IMR-90 (cell line): Measurements from ENCODE around the gene CTBP1. TPM values are rescaled to one million over a fixed set of nuclear protein-coding genes. Genes with fewer than 3 reads are reported as not detected.

Experiments used
- ATAC-seq: fragments of 200-7000 bp; cut with Tn5 transposase; 2 replicates; pipeline ENCODE4 v1.9.1; 2020; ENCODE audit warnings: low read depth, mild to moderate bottlenecking, moderate library complexity
- BruUV-seq: library from RNA; stranded (reverse); fragments of 400-500 nt; replicated peaks from 2 replicates; lab custom pipeline; 2021; lab: Mats Ljungman, UMichigan
- CTCF ChIA-PET: fragments of 300-600 bp; formaldehyde crosslinking; extraction: SDS; loops from one replicate; lab custom pipeline; 2021; ENCODE audit warnings: antibody characterized with exemption; lab: Yijun Ruan, JAX
- POLR2A ChIA-PET: fragments of 300-600 bp; sonication (Branson Sonifier 250); formaldehyde crosslinking; loops from one replicate; lab custom pipeline; 2022; ENCODE audit warnings: antibody characterized with exemption; ENCODE audit not compliant: unreplicated experiment; lab: Charles Lee
- DNase-seq: peaks from one replicate; pipeline ENCODE4 v3.0.0; 2013
- H2AFZ ChIP-seq: replicated peaks from 2 replicates; pipeline ENCODE3; 2013; ENCODE audit warnings: low read length, mild to moderate bottlenecking; ENCODE audit not compliant: poor library complexity
- H2AK5ac ChIP-seq: 2 replicates; pipeline ENCODE4 v1.6.1; 2013; ENCODE audit warnings: low read depth, low read length, inconsistent platforms
- H2AK9ac ChIP-seq: replicated peaks from 2 replicates; pipeline ENCODE3; 2013; ENCODE audit warnings: mild to moderate bottlenecking, low read depth, low read length, moderate library complexity; ENCODE audit not compliant: poor library complexity
- H2BK120ac ChIP-seq: 2 replicates; pipeline ENCODE4 v1.6.1; 2013; ENCODE audit warnings: low read depth, low read length, inconsistent platforms
- H2BK15ac ChIP-seq: 3 replicates; pipeline ENCODE4 v1.6.1; 2013; ENCODE audit warnings: low read depth, low read length, inconsistent platforms
- H2BK20ac ChIP-seq: 2 replicates; pipeline ENCODE4 v1.6.1; 2013; ENCODE audit warnings: low read depth, mild to moderate bottlenecking, inconsistent platforms, low read length, moderate library complexity
- H2BK5ac ChIP-seq: 2 replicates; pipeline ENCODE4 v1.6.1; 2013; ENCODE audit warnings: mild to moderate bottlenecking, low read depth, low read length, inconsistent platforms; ENCODE audit not compliant: poor library complexity, severe bottlenecking
- H3K14ac ChIP-seq: replicated peaks from 2 replicates; pipeline ENCODE4 v1.6.1; 2013; ENCODE audit warnings: low read depth, low read length, inconsistent platforms
- H3K18ac ChIP-seq: 2 replicates; pipeline ENCODE4 v1.6.1; 2013; ENCODE audit warnings: low read depth, low read length, control low read depth
- H3K23ac ChIP-seq: 2 replicates; pipeline ENCODE4 v1.6.1; 2013; ENCODE audit warnings: low read depth, low read length, inconsistent platforms
- H3K27ac ChIP-seq: 2 replicates; pipeline ENCODE4 v1.5.1; 2013; ENCODE audit warnings: mild to moderate bottlenecking, control low read depth, low read length; ENCODE audit not compliant: insufficient read depth
- H3K27me3 ChIP-seq: 2 replicates; pipeline ENCODE4 v1.6.1; 2013; ENCODE audit warnings: low read length; ENCODE audit not compliant: control insufficient read depth, insufficient read depth
- H3K36me3 ChIP-seq: 2 replicates; pipeline ENCODE4 v1.6.1; 2013; ENCODE audit warnings: low read length, mixed read lengths; ENCODE audit not compliant: control insufficient read depth, insufficient read depth
- H3K4ac ChIP-seq: 2 replicates; pipeline ENCODE4 v1.6.1; 2013; ENCODE audit warnings: low read depth, low read length, inconsistent platforms
- H3K4me1 ChIP-seq: 2 replicates; pipeline ENCODE4 v1.6.1; 2013; ENCODE audit warnings: low read length, mixed read lengths; ENCODE audit not compliant: control insufficient read depth, insufficient read depth
- H3K4me2 ChIP-seq: 2 replicates; pipeline ENCODE4 v1.6.1; 2013; ENCODE audit warnings: low read depth, mild to moderate bottlenecking, control low read depth, low read length, moderate library complexity
- H3K4me3 ChIP-seq: 2 replicates; pipeline ENCODE4 v1.5.1; 2013; ENCODE audit warnings: low read depth, mild to moderate bottlenecking, control low read depth, low read length, moderate library complexity; ENCODE audit not compliant: insufficient read depth
- H3K56ac ChIP-seq: 2 replicates; pipeline ENCODE4 v1.6.1; 2013; ENCODE audit warnings: low read length, inconsistent platforms; ENCODE audit not compliant: insufficient read depth; ENCODE audit errors: extremely low read depth
- H3K79me1 ChIP-seq, 2 experiments: 2 replicates each; pipeline ENCODE4 v1.6.1; 2013; ENCODE audit warnings: low read length in 2 of 2, inconsistent platforms in 1 of 2, low read depth in 1 of 2
- H3K9ac ChIP-seq: 2 replicates; pipeline ENCODE4 v1.6.1; 2013; ENCODE audit warnings: low read depth, low read length, control low read depth
- H3K9me1 ChIP-seq: 2 replicates; pipeline ENCODE4 v1.6.1; 2013; ENCODE audit warnings: low read length, inconsistent platforms; ENCODE audit not compliant: insufficient read depth
- H3K9me3 ChIP-seq: 2 replicates; pipeline ENCODE4 v1.6.1; 2013; ENCODE audit warnings: low read length; ENCODE audit not compliant: control insufficient read depth, insufficient read depth
- H4K20me1 ChIP-seq: 2 replicates; pipeline ENCODE4 v1.6.1; 2013; ENCODE audit warnings: low read length, inconsistent platforms; ENCODE audit not compliant: insufficient read depth
- H4K5ac ChIP-seq: 2 replicates; pipeline ENCODE4 v1.6.1; 2013; ENCODE audit warnings: mild to moderate bottlenecking, low read depth, low read length, control low read depth
- H4K8ac ChIP-seq, 2 experiments: 2 replicates each; pipeline ENCODE4 v1.6.1; 2013; ENCODE audit warnings: low read depth in 2 of 2, low read length in 2 of 2, control low read depth in 1 of 2, inconsistent platforms in 1 of 2
- H4K91ac ChIP-seq: 2 replicates; pipeline ENCODE4 v1.6.1; 2013; ENCODE audit warnings: low read depth, low read length, inconsistent platforms; ENCODE audit not compliant: insufficient read depth
- BHLHE40 ChIP-seq: fragments of 150-350 bp; IDR thresholded peaks from 2 replicates; pipeline ENCODE4 v1.6.1; 2016; ENCODE audit warnings: mild to moderate bottlenecking, low read depth, low read length
- CEBPB ChIP-seq: IDR thresholded peaks from 2 replicates; pipeline ENCODE4 v1.6.1; 2012; ENCODE audit warnings: low read depth, low read length, improper control_type of control experiment
- CTCF ChIP-seq: conservative IDR thresholded peaks from 2 replicates; pipeline ENCODE4 v1.5.1; 2012; ENCODE audit warnings: mild to moderate bottlenecking, low read depth, low read length, improper control_type of control experiment
- FOS ChIP-seq: fragments of 150-350 bp; IDR thresholded peaks from 2 replicates; pipeline ENCODE4 v1.6.1; 2016; ENCODE audit warnings: low read depth, low read length
- MAFK ChIP-seq: IDR thresholded peaks from 2 replicates; pipeline ENCODE4 v1.6.1; 2012; ENCODE audit warnings: low read depth, low read length, improper control_type of control experiment
- MAZ ChIP-seq: IDR thresholded peaks from 2 replicates; pipeline ENCODE4 v1.6.1; 2012; ENCODE audit warnings: low read depth, mild to moderate bottlenecking, low read length, improper control_type of control experiment, moderate library complexity, borderline replicate concordance
- MXI1 ChIP-seq: IDR thresholded peaks from 2 replicates; pipeline ENCODE4 v1.6.1; 2012; ENCODE audit warnings: low read depth, mild to moderate bottlenecking, low read length, moderate library complexity, borderline replicate concordance
- NFE2L2 ChIP-seq: fragments of 150-350 bp; IDR thresholded peaks from 2 replicates; pipeline ENCODE4 v1.6.1; 2016; ENCODE audit warnings: low read depth, mild to moderate bottlenecking, low read length
- POLR2A ChIP-seq: IDR thresholded peaks from 2 replicates; pipeline ENCODE4 v1.6.1; 2012; ENCODE audit warnings: mild to moderate bottlenecking, low read depth, low read length
- RCOR1 ChIP-seq: IDR thresholded peaks from 2 replicates; pipeline ENCODE4 v1.6.1; 2012; ENCODE audit warnings: mild to moderate bottlenecking, low read length, improper control_type of control experiment; ENCODE audit not compliant: insufficient replicate concordance
- SMC3 ChIP-seq: fragments of 150-350 bp; IDR thresholded peaks from 2 replicates; pipeline ENCODE4 v1.6.1; 2016; ENCODE audit warnings: low read depth, mild to moderate bottlenecking, antibody characterized with exemption, low read length, moderate library complexity
- USF2 ChIP-seq: fragments of 150-350 bp; IDR thresholded peaks from 2 replicates; pipeline ENCODE4 v1.6.1; 2017; ENCODE audit warnings: mild to moderate bottlenecking, antibody characterized with exemption, low read length, low read depth
- WGBS, 2 experiments: methylation state at CpG; one replicate each; pipeline versions ENCODE4 v1.1.5 to v1.1.7; 2013; ENCODE audit warnings: missing lambda C conversion rate in 2 of 2; ENCODE audit not compliant: insufficient read length in 1 of 2; ENCODE audit errors: extremely low coverage in 2 of 2; 5-methylcytosine and 5-hydroxymethylcytosine counted together
- dilution Hi-C: fragments of 300-500 bp; cut with HindIII; formaldehyde crosslinking; loops from one replicate; pipeline ENCODE4 v1.14.3; 2018; ENCODE audit warnings: low sequenced_read_pairs; ENCODE audit not compliant: unreplicated experiment
- in situ Hi-C: fragments of 300-500 bp; cut with MboI; formaldehyde crosslinking; loops from 3 replicates; pipeline ENCODE4 v1.14.3; 2019; ENCODE audit warnings: low sequenced_read_pairs, inconsistent platforms, mixed read lengths
- intact Hi-C: fragments of 100-400 bp; cut with micrococcal nuclease; formaldehyde crosslinking; loops from 2 replicates; pipeline ENCODE4 v1.10.0; 2022
- polyA plus RNA-seq, 3 experiments: library from polyadenylated mRNA; depleted of rRNA; stranded (reverse); fragments of >200 nt; gene quantifications; 2 replicates each; pipeline ENCODE4 v1.2.3, GENCODE V29; 2012; ENCODE audit warnings: low replicate concordance in 1 of 3
- total RNA-seq: library from RNA; depleted of rRNA; stranded (reverse); fragments of >200 nt; gene quantifications from 2 replicates; pipeline ENCODE4 v1.2.3, GENCODE V29; 2012

Gene CTBP1
- total and polyA plus RNA-seq, 2 of the 4 experiments (the other 2 are of a cell fraction): 147 to 212 TPM

- 1% methylated on average over 48 of the region's 95 CpGs; no CpG with 5 or more reads in 1 of the 2 experiments for WGBS, 2 experiments
- in situ Hi-C loops (no loop called here), dilution Hi-C loops (no loop called here), intact Hi-C loops (no loop called here)
- H3K4me1 ChIP-seq: peaks cover 4% of the 10 kb centered on the region
- H4K5ac ChIP-seq: peak within 1 kb of the TSS; percentile 68
- peak within 1 kb of the TSS; percentile 93 for H2AK9ac ChIP-seq
- no peak within 1 kb of the TSS for H2BK15ac ChIP-seq
- peak within 1 kb of the TSS; percentile 71 for H3K4ac ChIP-seq
- no peaks in the 10 kb centered on the region for H3K27me3 ChIP-seq
- H2BK20ac ChIP-seq: no peak within 1 kb of the TSS
- ChIA-PET POLR2A (no interaction called here), CTCF (no interaction called here)
- peak within 1 kb of the TSS; percentile 99 for H3K4me2 ChIP-seq
- H3K23ac ChIP-seq: peak within 1 kb of the TSS; percentile 89
- H3K14ac ChIP-seq: peak within 1 kb of the TSS; percentile 60
- H3K56ac ChIP-seq: peak within 1 kb of the TSS; percentile 60
- no peaks in the 10 kb centered on the region for H3K9me3 ChIP-seq
- H3K9ac ChIP-seq: peak within 1 kb of the TSS; percentile 90
- TF ChIP-seq SMC3 (no peak), BHLHE40 (no peak), CTCF (no peak), MAZ (peak; percentile 85; the same call in 1 of the 2 replicates), FOS (peak; percentile 32; the same call in 1 of the 2 replicates), RCOR1 (no peak), MAFK (no peak), CEBPB (peak; percentile 36), USF2 (no peak), NFE2L2 (no peak), MXI1 (peak; percentile 87), POLR2A (peak; percentile 88)
- H2BK120ac ChIP-seq: no peak within 1 kb of the TSS
- peak within 1 kb of the TSS; percentile 60 for H3K27ac ChIP-seq
- H3K79me1 ChIP-seq: peaks cover 0 to 26% of the 10 kb centered on the region in 2 experiments; a peak in 2 of 4 replicates
- peak within 1 kb of the TSS; percentile 81 to 99 for H4K8ac ChIP-seq
- H3K4me3 ChIP-seq: peak within 1 kb of the TSS; percentile 92
- no peak within 1 kb of the TSS for H3K18ac ChIP-seq
- H2AK5ac ChIP-seq: peak within 1 kb of the TSS; percentile 20
- BruUV-seq: no TSS peak
- peak within 1 kb of the TSS; percentile 72 for H4K91ac ChIP-seq
- H4K20me1 ChIP-seq: peaks cover 40% of the 10 kb centered on the region
- H3K9me1 ChIP-seq: no peaks in the 10 kb centered on the region
- peaks cover 3% of the 10 kb centered on the region; the same call in 1 of the 2 replicates for H3K36me3 ChIP-seq
- H2AFZ ChIP-seq: peak within 1 kb of the TSS; percentile 98
- peak within 1 kb of the TSS; percentile 70 for H2BK5ac ChIP-seq
- ATAC-seq (peak; percentile 98), DNase-seq (peak; percentile 95)
Measured at GRCh38 chr4:1289207-1290164, 40.6 kb upstream of the CTBP1 start, which contains the start of gene MAEA. MAEA (plus strand) TSS chr4:1289891; CDS start chr4:1289914, 23 bp downstream.
